HepG2 (cell line): ENCODE data around the gene ZNF48. TPM values are rescaled to one million over a fixed set of nuclear protein-coding genes. Genes with fewer than 3 reads are reported as not detected.

Experiments used
- BRF2 ChIP-seq: sonication (generic); formaldehyde crosslinking; IDR thresholded peaks from 2 replicates; pipeline ENCODE4 v1.8.1; 2022; ENCODE audit warnings: mild to moderate bottlenecking, missing genetic modification reagents
- CBX1 ChIP-seq: IDR thresholded peaks from one replicate; pipeline ENCODE4 v1.6.1; 2016; ENCODE audit warnings: antibody characterized with exemption, low read depth
- FOXP1 ChIP-seq, 2 experiments: fragments of 450-650 bp in 1 of 2; IDR thresholded peaks; 2 replicates each; pipeline ENCODE4 v1.6.1; 2017 to 2018; ENCODE audit warnings: antibody characterized with exemption in 1 of 2
- HHEX ChIP-seq: IDR thresholded peaks from 2 replicates; pipeline ENCODE4 v1.6.1; 2016; ENCODE audit warnings: control low read depth
- IRX3 ChIP-seq: sonication (generic); formaldehyde crosslinking; IDR thresholded peaks from 2 replicates; pipeline ENCODE4 v1.8.1; 2023; ENCODE audit warnings: mild to moderate bottlenecking, low read depth, missing genetic modification reagents, borderline replicate concordance
- MIXL1 ChIP-seq: IDR thresholded peaks from 2 replicates; pipeline ENCODE4 v1.6.1; 2016
- NFYB ChIP-seq: sonication (generic); formaldehyde crosslinking; IDR thresholded peaks from 2 replicates; pipeline ENCODE4 v1.4.0; 2020; ENCODE audit warnings: missing genetic modification reagents
- RXRB ChIP-seq: IDR thresholded peaks from 2 replicates; pipeline ENCODE4 v1.6.1; 2016; ENCODE audit warnings: borderline replicate concordance, missing genetic modification reagents, missing compliant biosample characterization
- SIX1 ChIP-seq: sonication (generic); formaldehyde crosslinking; IDR thresholded peaks from 2 replicates; pipeline ENCODE4 v1.4.0; 2020; ENCODE audit warnings: missing genetic modification reagents, borderline replicate concordance
- SNAPC4 ChIP-seq: sonication (generic); formaldehyde crosslinking; IDR thresholded peaks from 2 replicates; pipeline ENCODE4 v1.4.0; 2020; ENCODE audit warnings: mild to moderate bottlenecking, missing genetic modification reagents
- THYN1 ChIP-seq: sonication (generic); formaldehyde crosslinking; IDR thresholded peaks from 2 replicates; pipeline ENCODE4 v1.8.1; 2023; ENCODE audit warnings: low read depth, mild to moderate bottlenecking, moderate library complexity, missing genetic modification reagents, borderline replicate concordance
- ZKSCAN8 ChIP-seq: IDR thresholded peaks from 2 replicates; pipeline ENCODE4 v1.6.1; 2016; ENCODE audit warnings: borderline replicate concordance, missing genetic modification reagents, missing compliant biosample characterization
- ZNF207 ChIP-seq: fragments of 450-650 bp; IDR thresholded peaks from 2 replicates; pipeline ENCODE4 v1.6.1; 2016; ENCODE audit warnings: antibody characterized with exemption, borderline replicate concordance
- ZNF33B ChIP-seq: sonication (generic); formaldehyde crosslinking; IDR thresholded peaks from 2 replicates; pipeline ENCODE4 v1.5.1; 2020; ENCODE audit warnings: mild to moderate bottlenecking, missing genetic modification reagents
- ZNF652 ChIP-seq: IDR thresholded peaks from 2 replicates; pipeline ENCODE4 v1.6.1; 2016; ENCODE audit warnings: low read depth, borderline replicate concordance
- ZNF687 ChIP-seq: sonication (generic); formaldehyde crosslinking; IDR thresholded peaks from 2 replicates; pipeline ENCODE4 v1.5.1; 2020; ENCODE audit warnings: mild to moderate bottlenecking, missing genetic modification reagents, moderate library complexity
- ZNF720 ChIP-seq: sonication (generic); formaldehyde crosslinking; IDR thresholded peaks from 2 replicates; pipeline ENCODE4 v1.4.0; 2020; ENCODE audit warnings: missing genetic modification reagents
- ZNF777 ChIP-seq: sonication (generic); formaldehyde crosslinking; IDR thresholded peaks from 2 replicates; pipeline ENCODE4 v1.4.0; 2020; ENCODE audit warnings: missing genetic modification reagents
- ZNF891 ChIP-seq: sonication (generic); formaldehyde crosslinking; IDR thresholded peaks from 2 replicates; pipeline ENCODE4 v1.5.0; 2020; ENCODE audit warnings: mild to moderate bottlenecking, missing genetic modification reagents
- ZSCAN25 ChIP-seq: sonication (generic); formaldehyde crosslinking; IDR thresholded peaks from 2 replicates; pipeline ENCODE4 v1.8.0; 2022; ENCODE audit warnings: mild to moderate bottlenecking, missing genetic modification reagents
- polyA plus RNA-seq, 8 experiments: library from polyadenylated mRNA; depleted of rRNA in 3 of 8; stranded (reverse) in 7 of 8; unstranded in 1 of 8; fragments of >200 nt; fragmentation: Illumina TruSeq in 4 of 8; extraction: Trizol in 4 of 8; gene quantifications; 2 replicates each; pipeline versions ENCODE4 v1.2.1 to v1.2.3, GENCODE V29; 2011 to 2016; ENCODE audit warnings: low read depth in 4 of 8, missing spikeins in 1 of 8, mixed read lengths in 1 of 8; ENCODE audit not compliant: insufficient read depth in 1 of 8
- total RNA-seq, 5 experiments: library from RNA; depleted of rRNA; stranded (reverse); fragments of >200 nt; fragmentation: Illumina TruSeq; extraction: Trizol; gene quantifications; 2 replicates each; pipeline ENCODE4 v1.2.3, GENCODE V29; 2016; ENCODE audit warnings: low read depth in 1 of 5

Gene ZNF48
- total and polyA plus RNA-seq, 2 of the 13 experiments (the other 11 are each of a cell fraction or from before 2014, with no cell fraction given) = 9.9 to 12.3 TPM

GRCh38 chr16:30355144-30355953 is 39.9 kb upstream of the ZNF48 start, which contains the start of gene CD2BP2 (continued):
- TF ChIP-seq THYN1 (CRISPR knock-in tag) (no peak), ZNF33B (no peak; the same call in 1 of the 2 replicates), BRF2 (peak; percentile 95), NFYB (CRISPR knock-in tag) (peak; percentile 47), ZNF777 (CRISPR knock-in tag) (peak; percentile 99), FOXP1 (IDR thresholded peaks at IDR 0.05) (no peak), FOXP1 (CRISPR knock-in tag; IDR thresholded peaks at IDR 0.05) (0 out of 2 replicates have a peak, but pooled peaks have one; percentile 6), ZNF720 (CRISPR knock-in tag) (no peak), ZNF652 (peak; percentile 30), ZNF891 (0 out of 2 replicates have a peak, but pooled peaks have one; percentile 23), ZNF687 (CRISPR knock-in tag) (peak; percentile 94), HHEX (CRISPR knock-in tag) (peak; percentile 10; the same call in 1 of the 2 replicates), RXRB (CRISPR knock-in tag) (no peak), ZNF207 (no peak), IRX3 (CRISPR knock-in tag) (no peak; the same call in 1 of the 2 replicates), ZKSCAN8 (CRISPR knock-in tag) (no peak; the same call in 1 of the 2 replicates), SIX1 (CRISPR knock-in tag) (no peak), SNAPC4 (CRISPR knock-in tag) (0 out of 2 replicates have a peak, but pooled peaks have one; percentile 60), MIXL1 (CRISPR knock-in tag) (peak; percentile 62; the same call in 1 of the 2 replicates), ZSCAN25 (CRISPR knock-in tag) (no peak; the same call in 1 of the 2 replicates), CBX1 (peak; percentile 52)
